H9 (cell line): ENCODE measurements around the gene MYO5B. TPM values are rescaled to one million over a fixed set of nuclear protein-coding genes. Genes with fewer than 3 reads are reported as not detected.

Experiments
- DNase-seq: peaks from one replicate; pipeline ENCODE4 v3.0.0-alpha.2; 2017
- H2AFZ ChIP-seq: one replicate; pipeline ENCODE4 v1.6.1; 2013; ENCODE audit warnings: mild to moderate bottlenecking, low read length, control low read depth, moderate library complexity
- H2AK5ac ChIP-seq: 2 replicates; pipeline ENCODE4 v1.6.1; 2013; ENCODE audit warnings: low read length, control low read depth, mixed read lengths; ENCODE audit not compliant: insufficient read length
- H2BK120ac ChIP-seq: one replicate; pipeline ENCODE4 v1.6.1; 2013; ENCODE audit warnings: low read depth, mild to moderate bottlenecking, low read length, control low read depth, inconsistent platforms; ENCODE audit not compliant: poor library complexity, severe bottlenecking
- H2BK12ac ChIP-seq: 2 replicates; pipeline ENCODE4 v1.6.1; 2013; ENCODE audit warnings: low read length, control low read depth, mixed read lengths, low read depth; ENCODE audit not compliant: insufficient read length
- H2BK15ac ChIP-seq: 2 replicates; pipeline ENCODE4 v1.6.1; 2013; ENCODE audit warnings: low read depth, low read length, control low read depth
- H2BK20ac ChIP-seq: one replicate; pipeline ENCODE4 v1.6.1; 2013; ENCODE audit warnings: low read depth, mild to moderate bottlenecking, low read length, control low read depth, inconsistent platforms; ENCODE audit not compliant: poor library complexity, severe bottlenecking
- H2BK5ac ChIP-seq: 2 replicates; pipeline ENCODE4 v1.6.1; 2013; ENCODE audit warnings: low read length, control low read depth, mixed read lengths; ENCODE audit not compliant: insufficient read length
- H3K14ac ChIP-seq: 2 replicates; pipeline ENCODE4 v1.6.1; 2013; ENCODE audit warnings: low read length, control low read depth; ENCODE audit not compliant: insufficient read depth
- H3K18ac ChIP-seq: 2 replicates; pipeline ENCODE4 v1.6.1; 2013; ENCODE audit warnings: low read depth, mild to moderate bottlenecking, mixed read lengths, low read length, control low read depth; ENCODE audit not compliant: insufficient read length
- H3K23ac ChIP-seq: 2 replicates; pipeline ENCODE4 v1.6.1; 2013; ENCODE audit warnings: low read length, control low read depth, mixed read lengths, low read depth; ENCODE audit not compliant: insufficient read length
- H3K23me2 ChIP-seq: 2 replicates; pipeline ENCODE4 v1.6.1; 2013; ENCODE audit warnings: low read depth, mild to moderate bottlenecking, mixed read lengths, low read length, control low read depth; ENCODE audit not compliant: insufficient read length, poor library complexity, severe bottlenecking
- H3K27ac ChIP-seq: 2 replicates; pipeline ENCODE4 v1.5.1; 2013; ENCODE audit warnings: low read length, control low read depth, mixed read lengths, low read depth; ENCODE audit not compliant: insufficient read length
- H3K27me3 ChIP-seq: 2 replicates; pipeline ENCODE4 v1.6.1; 2013; ENCODE audit warnings: low read length, control low read depth, inconsistent platforms; ENCODE audit not compliant: insufficient read depth
- H3K4ac ChIP-seq: 2 replicates; pipeline ENCODE4 v1.6.1; 2013; ENCODE audit warnings: low read depth, mild to moderate bottlenecking, control low read depth, inconsistent platforms, low read length, moderate library complexity
- H3K4me1 ChIP-seq: 2 replicates; pipeline ENCODE4 v1.6.1; 2013; ENCODE audit warnings: low read length, control low read depth, inconsistent platforms; ENCODE audit not compliant: insufficient read depth
- H3K4me2 ChIP-seq: 2 replicates; pipeline ENCODE4 v1.6.1; 2013; ENCODE audit warnings: low read length, control low read depth, mixed read lengths; ENCODE audit not compliant: insufficient read length, insufficient read depth
- H3K56ac ChIP-seq: 2 replicates; pipeline ENCODE4 v1.6.1; 2013; ENCODE audit warnings: low read depth, mild to moderate bottlenecking, mixed read lengths, low read length, control low read depth; ENCODE audit not compliant: insufficient read length
- H3K79me1 ChIP-seq: 2 replicates; pipeline ENCODE4 v1.6.1; 2013; ENCODE audit warnings: low read depth, mild to moderate bottlenecking, moderate library complexity, low read length, control low read depth, inconsistent platforms; ENCODE audit not compliant: insufficient read depth, poor library complexity, severe bottlenecking
- H3K79me2 ChIP-seq: 2 replicates; pipeline ENCODE4 v1.6.1; 2013; ENCODE audit warnings: low read length, control low read depth, inconsistent platforms; ENCODE audit not compliant: insufficient read depth
- H3K9ac ChIP-seq: 2 replicates; pipeline ENCODE4 v1.6.1; 2013; ENCODE audit warnings: low read length, control low read depth, mixed read lengths; ENCODE audit not compliant: insufficient read length; ENCODE audit errors: extremely low read depth
- H3K9me3 ChIP-seq: one replicate; pipeline ENCODE4 v1.6.1; 2013; ENCODE audit warnings: low read depth, low read length, inconsistent platforms; ENCODE audit not compliant: control insufficient read depth
- H3T11ph ChIP-seq: one replicate; pipeline ENCODE4 v1.6.1; 2013; ENCODE audit warnings: mild to moderate bottlenecking, low read length, control low read depth, inconsistent platforms
- H4K20me1 ChIP-seq: one replicate; pipeline ENCODE4 v1.6.1; 2013; ENCODE audit not compliant: control insufficient read depth, insufficient read length, insufficient read depth
- H4K5ac ChIP-seq: 2 replicates; pipeline ENCODE4 v1.6.1; 2013; ENCODE audit warnings: low read depth, mild to moderate bottlenecking, mixed read lengths, low read length, control low read depth; ENCODE audit not compliant: insufficient read length
- H4K8ac ChIP-seq: replicated peaks from 2 replicates; pipeline ENCODE4 v1.6.1; 2013; ENCODE audit warnings: low read length, control low read depth, mixed read lengths, low read depth; ENCODE audit not compliant: insufficient read length
- H4K91ac ChIP-seq: 2 replicates; pipeline ENCODE4 v1.6.1; 2013; ENCODE audit warnings: low read depth, mild to moderate bottlenecking, moderate library complexity, mixed read lengths, low read length, control low read depth; ENCODE audit not compliant: insufficient read length
- H3K27ac Mint-ChIP-seq, 3 experiments: 2 replicates in 2 of 3; 3 replicates in 1 of 3; pipeline ENCODE4 v1.8.0; 2020 to 2021; ENCODE audit warnings: mixed read lengths in 3 of 3, mild to moderate bottlenecking in 1 of 3, moderate library complexity in 1 of 3
- H3K27me3 Mint-ChIP-seq: 2 replicates; pipeline ENCODE4 v1.8.0; 2021; ENCODE audit warnings: low read depth, mild to moderate bottlenecking, moderate library complexity, mixed read lengths
- H3K36me3 Mint-ChIP-seq, 3 experiments: 2 replicates in 2 of 3; 3 replicates in 1 of 3; pipeline ENCODE4 v1.8.0; 2020 to 2021; ENCODE audit warnings: low read depth in 3 of 3, mixed read lengths in 3 of 3; ENCODE audit not compliant: insufficient read depth in 1 of 3
- H3K4me1 Mint-ChIP-seq, 2 experiments: 2 replicates each; pipeline ENCODE4 v1.8.0; 2020; ENCODE audit warnings: mixed read lengths in 2 of 2
- H3K4me3 Mint-ChIP-seq, 2 experiments: 2 replicates in 1 of 2; 3 replicates in 1 of 2; pipeline ENCODE4 v1.8.0; 2020 to 2021; ENCODE audit warnings: mild to moderate bottlenecking in 2 of 2, mixed read lengths in 2 of 2, moderate library complexity in 1 of 2
- H3K9me3 Mint-ChIP-seq, 2 experiments: 2 replicates in 1 of 2; 3 replicates in 1 of 2; pipeline ENCODE4 v1.8.0; 2020; ENCODE audit warnings: mild to moderate bottlenecking in 2 of 2, mixed read lengths in 2 of 2, moderate library complexity in 1 of 2
- CTCF ChIP-seq: fragments of 200-600 bp; sonication (generic); conservative IDR thresholded peaks from 3 replicates; pipeline ENCODE4 v1.8.0; 2021; ENCODE audit warnings: antibody characterized with exemption, mild to moderate bottlenecking
- WGBS: extraction: QIAGEN DNeasy Blood & Tissue Kit; methylation state at CpG from one replicate; pipeline ENCODE4 v1.1.7; 2013; ENCODE audit warnings: missing lambda C conversion rate, low lambda C conversion rate, mixed read lengths; ENCODE audit not compliant: insufficient read length; ENCODE audit errors: extremely low coverage; 5-methylcytosine and 5-hydroxymethylcytosine counted together
- total RNA-seq: library from RNA; stranded (reverse); gene quantifications from 2 replicates; pipeline ENCODE4 v1.2.1, GENCODE V29; 2021

The MYO5B gene
- total RNA-seq, 1 experiment from 2014 or later: 9.3 TPM

DNA sequence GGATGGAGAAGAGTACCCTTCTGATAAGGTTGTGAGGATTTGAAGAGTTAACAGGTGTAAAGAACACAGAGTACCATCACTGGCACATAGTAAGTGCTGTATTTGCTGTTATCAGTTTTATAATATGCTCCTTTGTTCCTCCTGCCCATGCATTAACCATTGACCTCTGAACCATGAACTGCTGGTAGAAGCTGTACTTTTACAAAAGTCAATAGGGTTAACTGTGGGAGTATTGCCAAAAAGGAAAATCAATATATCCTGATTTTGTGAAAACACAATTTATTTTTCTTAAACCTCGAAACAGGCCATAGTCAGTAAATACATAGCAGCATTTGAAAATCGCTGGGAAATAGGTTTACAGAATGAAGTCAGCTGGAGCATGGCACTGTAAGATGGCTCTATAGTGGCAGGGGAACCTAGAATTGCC is 362.7 kb downstream of the MYO5B start:
- H3K27me3 Mint-ChIP-seq: peaks cover 3% of the 10 kb centered on the region; the same call in 1 of the 2 replicates
- H3K4me1 Mint-ChIP-seq: no peaks in the 10 kb centered on the region

More for the DNA sequence above, 362.7 kb downstream of the MYO5B start:
- Histone ChIP-seq H4K8ac (no peak overlapping the region), H3K23me2 (no peaks in the 10 kb centered on the region), H3K79me2 (no peaks in the 10 kb centered on the region), H3K18ac (no peak overlapping the region), H3K4ac (no peak overlapping the region), H3K79me1 (no peaks in the 10 kb centered on the region), H3K4me2 (no peak overlapping the region), H3K9me3 (peaks cover 9% of the 10 kb centered on the region), H2BK5ac (no peak overlapping the region), H2BK120ac (no peak overlapping the region), H3K23ac (no peak overlapping the region), H2BK12ac (no peak overlapping the region), H2BK20ac (no peak overlapping the region), H2BK15ac (no peak overlapping the region), H2AFZ (no peak overlapping the region), H4K91ac (no peak overlapping the region), H3K4me1 (no peaks in the 10 kb centered on the region), H3T11ph (no peak overlapping the region), H3K14ac (no peak overlapping the region), H4K20me1 (no peaks in the 10 kb centered on the region), H2AK5ac (no peak overlapping the region), H3K27me3 (no peaks in the 10 kb centered on the region), H3K9ac (no peak overlapping the region), H4K5ac (no peak overlapping the region), H3K27ac (no peak overlapping the region), H3K56ac (no peak overlapping the region)
- Mint-ChIP-seq H3K27ac (no peak overlapping the region), H3K9me3 (peaks cover 21 to 34% of the 10 kb centered on the region in 2 experiments), H3K4me3 (no peak overlapping the region), H3K36me3 (peaks cover 19 to 35% (median 25%) of the 10 kb centered on the region in 3 experiments)
- no peak for DNase-seq
- no peak for TF ChIP-seq CTCF
- WGBS: no CpG with 5 or more reads among the region's 2 CpGs
